MM.1S (cell line): Measurements from ENCODE around the gene FXR2.

Source experiments
- DNase-seq: peaks from one replicate; pipeline ENCODE4 v3.0.0-alpha.2; 2015
- H2AFZ ChIP-seq: fragments of 300-600 bp; sonication (generic); 2 replicates; pipeline ENCODE4 v1.6.0; 2016; ENCODE audit warnings: antibody characterized with exemption, low read length
- H3F3A ChIP-seq: fragments of 300-600 bp; sonication (generic); 2 replicates; pipeline ENCODE4 v1.6.1; 2016; ENCODE audit warnings: mild to moderate bottlenecking, antibody characterized with exemption, low read length, moderate library complexity, mixed read lengths; ENCODE audit not compliant: insufficient read depth
- H3K27ac ChIP-seq: fragments of 300-600 bp; sonication (generic); 2 replicates; pipeline ENCODE4 v1.5.1; 2016; ENCODE audit warnings: mild to moderate bottlenecking, low read length
- H3K27me3 ChIP-seq: fragments of 300-600 bp; sonication (generic); replicated peaks from 2 replicates; pipeline ENCODE4 v1.6.0; 2016; ENCODE audit warnings: low read length; ENCODE audit not compliant: insufficient read depth
- H3K36me3 ChIP-seq: fragments of 300-600 bp; sonication (generic); replicated peaks from 2 replicates; pipeline ENCODE4 v1.6.1; 2016; ENCODE audit warnings: mild to moderate bottlenecking, low read length, mixed read lengths; ENCODE audit not compliant: insufficient read depth
- H3K4me1 ChIP-seq: fragments of 300-600 bp; sonication (generic); 2 replicates; pipeline ENCODE4 v1.6.1; 2016; ENCODE audit warnings: low read length, mixed read lengths
- H3K4me2 ChIP-seq: fragments of 300-600 bp; sonication (generic); 2 replicates; pipeline ENCODE4 v1.6.0; 2016; ENCODE audit warnings: low read depth, low read length
- H3K4me3 ChIP-seq: fragments of 300-600 bp; sonication (generic); 2 replicates; pipeline ENCODE4 v1.5.1; 2016; ENCODE audit warnings: low read length, mixed read lengths
- H3K79me2 ChIP-seq: fragments of 300-600 bp; sonication (generic); 2 replicates; pipeline ENCODE4 v1.6.1; 2016; ENCODE audit warnings: mixed run types, low read length, mixed read lengths
- H3K9ac ChIP-seq: fragments of 300-600 bp; sonication (generic); 2 replicates; pipeline ENCODE4 v1.6.1; 2016; ENCODE audit warnings: low read length, mixed read lengths
- H3K9me2 ChIP-seq: fragments of 300-600 bp; sonication (generic); replicated peaks from 2 replicates; pipeline ENCODE4 v1.6.1; 2016; ENCODE audit warnings: mild to moderate bottlenecking, low read length, mixed read lengths; ENCODE audit not compliant: insufficient read depth
- H3K9me3 ChIP-seq: fragments of 300-600 bp; sonication (generic); replicated peaks from 2 replicates; pipeline ENCODE4 v1.6.1; 2016; ENCODE audit warnings: mild to moderate bottlenecking, low read length, mixed read lengths; ENCODE audit not compliant: insufficient read depth
- H4K20me1 ChIP-seq: fragments of 300-600 bp; sonication (generic); 2 replicates; pipeline ENCODE4 v1.6.1; 2016; ENCODE audit warnings: mild to moderate bottlenecking, low read length, moderate library complexity, mixed read lengths; ENCODE audit not compliant: insufficient read depth
- EZH2 ChIP-seq: fragments of 300-600 bp; sonication (generic); optimal IDR thresholded peaks from 2 replicates; pipeline ENCODE3; 2017; ENCODE audit warnings: low read depth, mild to moderate bottlenecking, antibody characterized with exemption, low read length, mixed read lengths
- EZH2phosphoT487 ChIP-seq: fragments of 300-600 bp; sonication (generic); IDR thresholded peaks from 2 replicates; pipeline ENCODE4 v1.6.1; 2018; ENCODE audit warnings: antibody characterized with exemption, low read length
- TF ChIP-seq, protein P1 (sequence below): fragments of 300-600 bp; sonication (generic); IDR thresholded peaks from 2 replicates; pipeline ENCODE4 v1.5.1; 2016; ENCODE audit warnings: antibody characterized with exemption, low read length, mixed read lengths

FXR2 gene

DNA sequence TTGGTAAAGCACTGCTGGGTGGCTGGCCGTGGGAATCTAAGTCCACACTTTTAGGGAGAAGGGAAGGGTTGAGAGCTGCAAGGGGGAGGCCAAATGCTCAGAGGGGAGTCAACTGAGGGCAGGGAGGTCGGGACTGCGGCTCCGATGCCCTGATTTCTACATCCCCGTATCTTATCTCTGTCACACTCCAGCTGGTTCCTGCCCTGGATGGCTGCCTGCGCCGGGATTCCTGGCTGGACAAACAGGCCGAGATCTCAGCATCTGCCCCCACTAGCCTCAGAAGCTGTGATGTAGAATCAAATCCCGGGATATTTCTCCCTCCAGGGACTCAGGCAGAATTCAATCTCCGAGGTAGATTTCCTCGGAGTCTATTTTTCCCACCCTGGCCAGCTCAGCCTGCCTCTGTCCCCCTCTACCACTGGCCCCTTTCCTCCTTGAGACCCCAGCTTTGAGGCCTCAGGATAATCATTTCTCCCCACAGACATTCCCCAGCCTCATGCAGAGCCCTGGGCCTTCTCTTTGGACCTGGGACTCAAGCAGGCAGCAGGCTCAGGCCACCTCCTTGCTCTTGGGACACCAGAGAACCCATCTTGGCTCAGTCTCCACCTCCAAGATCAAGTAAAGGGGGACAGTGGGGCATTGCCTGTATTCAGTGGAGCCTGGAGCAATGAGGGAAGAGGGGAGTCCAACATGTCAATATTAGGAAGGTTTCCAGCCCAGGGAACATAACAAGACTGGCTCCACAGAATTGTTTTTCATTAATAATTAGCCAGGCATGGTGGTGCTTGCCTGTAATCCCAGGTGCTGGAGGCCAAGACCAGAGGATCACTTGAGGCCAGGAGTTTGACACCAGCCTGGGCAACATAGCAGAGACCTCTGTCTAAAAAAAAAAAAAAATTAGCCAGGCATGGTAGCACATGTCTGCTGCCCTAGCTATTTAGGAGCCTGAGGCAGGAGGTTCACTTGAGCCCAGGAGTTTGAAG lies 17.0 kb upstream of the FXR2 start:
- Histone ChIP-seq H3K9me2 (no peaks in the 10 kb centered on the region), H3K4me2 (no peak overlapping the region), H2AFZ (no peak overlapping the region), H3K4me1 (peaks cover 11% of the 10 kb centered on the region), H3K27me3 (peaks cover 25% of the 10 kb centered on the region), H4K20me1 (no peaks in the 10 kb centered on the region), H3K79me2 (peaks cover 5% of the 10 kb centered on the region; the same call in 1 of the 2 replicates), H3K4me3 (no peak overlapping the region), H3K9me3 (no peaks in the 10 kb centered on the region), H3K36me3 (no peaks in the 10 kb centered on the region), H3K27ac (no peak overlapping the region), H3K9ac (no peak overlapping the region), H3F3A (no peaks in the 10 kb centered on the region)
- DNase-seq, result no peak
- TF ChIP-seq, protein P1, sequence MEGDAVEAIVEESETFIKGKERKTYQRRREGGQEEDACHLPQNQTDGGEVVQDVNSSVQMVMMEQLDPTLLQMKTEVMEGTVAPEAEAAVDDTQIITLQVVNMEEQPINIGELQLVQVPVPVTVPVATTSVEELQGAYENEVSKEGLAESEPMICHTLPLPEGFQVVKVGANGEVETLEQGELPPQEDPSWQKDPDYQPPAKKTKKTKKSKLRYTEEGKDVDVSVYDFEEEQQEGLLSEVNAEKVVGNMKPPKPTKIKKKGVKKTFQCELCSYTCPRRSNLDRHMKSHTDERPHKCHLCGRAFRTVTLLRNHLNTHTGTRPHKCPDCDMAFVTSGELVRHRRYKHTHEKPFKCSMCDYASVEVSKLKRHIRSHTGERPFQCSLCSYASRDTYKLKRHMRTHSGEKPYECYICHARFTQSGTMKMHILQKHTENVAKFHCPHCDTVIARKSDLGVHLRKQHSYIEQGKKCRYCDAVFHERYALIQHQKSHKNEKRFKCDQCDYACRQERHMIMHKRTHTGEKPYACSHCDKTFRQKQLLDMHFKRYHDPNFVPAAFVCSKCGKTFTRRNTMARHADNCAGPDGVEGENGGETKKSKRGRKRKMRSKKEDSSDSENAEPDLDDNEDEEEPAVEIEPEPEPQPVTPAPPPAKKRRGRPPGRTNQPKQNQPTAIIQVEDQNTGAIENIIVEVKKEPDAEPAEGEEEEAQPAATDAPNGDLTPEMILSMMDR, result no peak
- no peak for TF ChIP-seq EZH2
- TF ChIP-seq EZH2phosphoT487, result no peak

DNA sequence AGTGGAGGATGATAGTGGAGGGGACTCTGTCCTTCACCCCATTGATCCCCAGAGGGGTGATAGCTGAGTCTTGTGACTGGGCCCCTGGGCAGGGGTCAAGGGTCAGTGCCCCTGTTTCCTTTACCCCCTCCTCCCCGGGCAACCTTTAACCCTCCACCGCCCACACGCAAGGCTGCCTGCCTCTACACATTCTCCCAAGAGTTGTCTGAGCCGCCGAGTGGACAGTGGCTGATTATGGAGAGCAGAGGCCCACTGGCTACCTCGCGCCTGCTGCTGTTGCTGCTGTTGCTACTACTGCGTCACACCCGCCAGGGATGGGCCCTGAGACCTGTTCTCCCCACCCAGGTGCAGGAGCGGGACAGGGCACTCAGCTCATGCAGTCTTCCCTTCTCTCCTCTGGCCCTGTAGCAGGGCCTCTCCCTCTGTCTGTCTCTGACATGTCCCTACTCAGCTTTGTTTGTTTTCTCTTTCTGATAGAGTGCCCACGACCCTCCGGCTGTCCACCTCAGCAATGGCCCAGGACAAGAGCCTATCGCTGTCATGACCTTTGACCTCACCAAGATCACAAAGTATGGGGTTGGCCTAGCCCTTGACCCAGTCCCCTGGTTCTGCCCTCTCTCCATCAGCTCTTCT lies 15.4 kb upstream of the FXR2 start, which contains the start of gene SHBG:
Gene SHBG (plus strand): TSS at position 197 of the 633 bp plus-strand sequence. CDS start 38 bp downstream, at position 235.
- Histone ChIP-seq H2AFZ (no peak within 1 kb of the TSS), H3K4me3 (no peak within 1 kb of the TSS), H3K36me3 (no peaks in the 10 kb centered on the region), H3K4me1 (peaks cover 12% of the 10 kb centered on the region), H3K9me3 (no peaks in the 10 kb centered on the region), H3K27me3 (peaks cover 9% of the 10 kb centered on the region), H3K4me2 (no peak within 1 kb of the TSS), H3F3A (no peaks in the 10 kb centered on the region), H3K79me2 (peaks cover 6% of the 10 kb centered on the region; the same call in 1 of the 2 replicates), H4K20me1 (no peaks in the 10 kb centered on the region), H3K9me2 (no peaks in the 10 kb centered on the region), H3K9ac (no peak within 1 kb of the TSS), H3K27ac (no peak within 1 kb of the TSS)
- TF ChIP-seq EZH2, result no peak
- TF ChIP-seq EZH2phosphoT487, result no peak
- TF ChIP-seq, protein P1, result no peak
- no peak for DNase-seq

DNA sequence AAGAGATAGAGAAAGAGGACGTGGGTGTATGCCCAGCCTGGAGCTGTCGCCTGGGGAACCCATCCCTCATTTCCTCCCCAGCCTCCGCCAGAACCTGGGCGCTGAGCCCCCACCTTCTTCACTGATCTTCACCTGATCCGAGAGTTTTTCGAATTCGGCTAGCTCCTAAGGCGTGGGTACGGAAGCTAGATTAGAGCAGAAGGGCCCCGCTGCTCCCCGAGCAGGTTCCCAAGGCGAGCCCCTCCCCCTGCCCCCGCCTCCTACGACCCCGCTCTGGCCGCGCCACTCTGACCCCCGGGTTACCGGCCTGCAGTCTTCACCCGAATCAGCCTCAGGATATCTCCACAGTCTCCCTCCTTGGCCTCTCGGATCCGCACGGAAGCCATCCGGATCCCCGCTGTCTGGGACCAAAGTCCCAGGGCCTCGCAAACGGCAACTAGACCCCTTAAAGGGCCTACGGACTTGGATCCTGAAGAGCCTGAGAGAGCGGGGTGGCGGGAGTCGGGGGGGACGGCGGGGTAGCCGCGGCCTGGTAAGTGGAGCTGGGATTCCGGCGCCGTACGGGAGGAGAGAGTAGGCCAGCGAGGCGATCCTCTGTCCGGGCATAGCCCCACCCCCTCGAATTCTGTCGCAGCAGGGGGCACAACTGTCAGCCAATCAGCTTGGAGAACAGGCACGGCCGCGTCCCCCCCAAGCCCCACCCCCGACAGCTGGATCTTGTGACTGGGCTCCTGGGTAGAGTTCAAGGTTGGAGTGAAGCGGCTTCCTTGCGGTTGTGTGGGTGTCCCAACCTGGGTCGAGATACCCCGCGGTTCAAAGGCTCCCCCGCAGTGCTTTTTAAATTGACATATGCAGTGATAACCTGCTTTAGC lies 12.8 kb upstream of the FXR2 start, which contains the start of gene SAT2:
Gene SAT2 (minus strand): TSS at position 572 of the 872 bp plus-strand sequence. CDS start 186 bp downstream, at position 386.
- DNase-seq, result peak; percentile 94
- H3K9me3 ChIP-seq, result no peaks in the 10 kb centered on the region
- no peak within 1 kb of the TSS for H3K27ac ChIP-seq
- H4K20me1 ChIP-seq, result no peaks in the 10 kb centered on the region
- H3K4me2 ChIP-seq, result peak within 1 kb of the TSS; percentile 73
- H3K4me1 ChIP-seq, result peaks cover 8% of the 10 kb centered on the region
- no peaks in the 10 kb centered on the region for H3K36me3 ChIP-seq
- H3K9ac ChIP-seq, result peak within 1 kb of the TSS; percentile 66
- H3K79me2 ChIP-seq, result peaks cover 6% of the 10 kb centered on the region; the same call in 1 of the 2 replicates
- peak within 1 kb of the TSS; percentile 69 for H2AFZ ChIP-seq
- H3K9me2 ChIP-seq, result no peaks in the 10 kb centered on the region
- peak within 1 kb of the TSS; percentile 73 for H3K4me3 ChIP-seq
- no peaks in the 10 kb centered on the region for H3K27me3 ChIP-seq
- TF ChIP-seq, protein P1, result no peak
- TF ChIP-seq EZH2 (no peak), EZH2phosphoT487 (no peak)
- H3F3A ChIP-seq, result no peaks in the 10 kb centered on the region
